ENCODE measurements around the gene BRD7.

The BRD7 gene

DNA sequence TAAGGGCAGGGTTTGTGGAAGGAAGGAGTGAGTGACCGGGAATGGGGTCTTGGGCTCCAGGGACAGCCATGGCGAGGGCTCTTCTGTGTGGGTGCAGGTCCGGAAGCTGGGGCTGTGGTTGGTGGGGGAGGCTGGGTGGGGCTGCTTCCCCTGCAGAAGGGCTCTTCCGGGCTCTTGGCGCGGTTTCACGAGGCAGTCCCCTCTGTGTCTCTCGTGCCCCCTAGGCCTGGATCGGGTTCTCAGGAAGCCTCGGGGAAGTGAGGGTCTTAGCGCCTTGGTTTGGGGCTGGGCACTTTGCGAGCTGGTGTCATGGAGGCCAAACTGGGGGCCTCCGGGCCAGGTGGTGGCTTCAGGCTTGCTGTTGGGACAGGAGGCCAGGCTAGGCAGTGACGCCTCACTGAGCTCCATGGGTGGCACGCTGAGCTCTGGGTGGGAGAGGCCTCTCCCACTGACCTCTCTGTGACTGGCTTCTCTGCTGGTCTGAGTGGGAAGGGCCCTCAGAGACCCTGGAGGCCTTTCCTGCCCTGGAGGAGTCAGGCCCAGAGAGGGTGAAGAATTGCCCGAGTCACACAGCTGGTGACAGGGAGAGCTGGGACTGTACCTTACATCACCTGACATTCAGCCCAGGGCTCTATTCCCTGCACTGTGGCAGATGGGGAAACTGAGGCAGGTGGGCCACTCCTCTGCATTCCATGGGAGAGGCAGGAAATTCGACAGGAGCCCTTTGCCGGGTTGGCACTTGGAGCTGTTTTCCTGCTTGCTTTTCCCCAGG, 94.3 kb downstream of the BRD7 start:
- DNase-seq (ENCODE audit: low read depth, low spot score): no peak

DNA sequence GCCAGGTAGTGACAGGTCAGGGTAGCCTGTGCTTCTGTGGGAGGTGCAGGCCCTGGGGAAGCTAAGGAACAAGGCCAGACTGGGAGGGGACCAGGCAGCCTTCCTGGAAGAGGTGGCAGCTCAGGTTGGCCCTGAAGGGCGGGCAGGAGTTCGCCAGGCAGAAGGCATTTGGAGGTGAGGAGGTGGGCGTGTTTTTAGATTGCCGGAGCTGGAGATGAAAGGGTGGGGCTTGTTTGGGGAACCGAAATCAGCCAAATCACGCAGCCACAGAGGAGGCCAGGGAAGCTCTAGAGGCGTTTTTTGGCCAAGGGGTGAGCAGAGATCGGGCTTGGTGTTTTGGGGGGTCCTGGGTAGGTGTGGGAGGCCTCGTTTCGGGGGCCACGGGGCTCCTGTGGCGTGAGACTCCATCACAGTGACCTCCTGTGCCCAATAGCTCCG, 94.9 kb downstream of the BRD7 start:
- no peak for DNase-seq (ENCODE audit: low read depth, low spot score)

DNA sequence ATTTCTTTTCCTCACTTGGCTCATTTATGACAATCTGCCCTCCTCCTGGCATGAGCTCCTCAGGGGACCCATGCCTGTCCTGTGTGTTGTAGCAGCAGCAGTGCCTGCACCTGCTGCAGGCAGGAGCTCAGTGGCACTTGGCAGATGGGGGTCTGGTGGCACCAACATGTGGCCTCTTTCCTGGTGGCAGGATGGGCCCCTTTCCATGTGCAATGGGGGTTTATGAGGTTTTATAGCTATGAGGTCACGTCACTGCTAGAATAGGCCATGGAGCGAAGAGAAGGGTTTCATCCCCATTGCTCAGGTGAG, 95.5 kb downstream of the BRD7 start:
- DNase-seq (ENCODE audit: low read depth, low spot score): no peak

DNA sequence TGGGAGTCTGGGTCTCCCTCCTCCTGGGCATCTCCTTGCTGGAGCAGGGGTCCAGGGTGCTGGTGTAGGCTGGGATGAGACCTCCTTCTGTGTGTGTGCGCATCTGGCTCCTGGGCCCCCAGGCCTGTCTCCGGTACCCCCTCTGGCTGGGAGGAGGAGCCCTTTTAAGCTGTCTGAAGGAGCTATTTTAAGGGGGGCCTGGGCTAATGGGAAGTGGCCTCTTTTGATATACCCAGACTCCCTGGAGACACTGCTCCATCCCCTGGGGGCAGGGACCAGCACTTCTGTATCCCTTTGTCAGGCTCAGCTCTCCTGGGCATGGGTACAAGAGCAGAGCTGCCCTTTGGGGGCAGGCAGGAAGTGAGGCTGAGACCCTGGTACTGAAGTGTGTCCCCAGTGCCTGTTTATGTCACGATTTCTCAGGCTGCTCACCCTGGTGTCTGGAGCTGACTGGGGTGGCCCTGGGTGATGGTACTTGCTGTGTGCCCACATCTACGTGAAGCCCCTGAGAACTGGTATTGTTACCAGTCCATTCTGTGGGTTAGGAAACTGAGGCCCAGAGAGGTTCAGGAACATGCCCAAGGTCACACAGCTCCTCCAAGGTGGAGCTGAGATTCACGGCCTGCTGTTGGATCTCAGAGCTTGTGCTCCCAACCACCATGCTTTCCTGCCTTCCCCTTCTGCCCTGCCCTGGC, 96.0 kb downstream of the BRD7 start:
- no peak for DNase-seq (ENCODE audit: low read depth, low spot score)

DNA sequence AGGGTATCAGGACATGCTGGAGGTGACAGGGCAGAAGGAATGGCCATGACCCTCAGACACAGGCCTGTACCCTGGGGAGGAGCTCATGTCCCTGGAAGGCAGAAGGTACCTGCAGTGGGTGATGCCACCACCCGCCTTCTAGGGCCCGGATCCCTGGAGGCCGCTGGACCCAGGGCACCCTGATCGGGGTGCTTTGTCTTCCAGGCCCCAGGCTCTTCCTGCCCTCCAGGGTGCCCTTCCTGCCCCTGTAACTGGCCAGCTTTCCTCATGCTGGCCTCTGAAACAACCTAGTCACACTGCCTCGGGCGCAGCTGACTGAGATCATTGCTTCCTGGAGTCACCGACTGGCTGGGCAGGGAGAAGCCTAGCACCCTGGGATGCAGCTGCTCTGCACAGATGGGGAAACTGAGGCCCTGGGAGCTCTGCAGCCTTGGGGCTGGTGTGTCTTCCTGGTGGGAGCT, 96.6 kb downstream of the BRD7 start:
- no peak for DNase-seq (ENCODE audit: low read depth, low spot score)

DNA sequence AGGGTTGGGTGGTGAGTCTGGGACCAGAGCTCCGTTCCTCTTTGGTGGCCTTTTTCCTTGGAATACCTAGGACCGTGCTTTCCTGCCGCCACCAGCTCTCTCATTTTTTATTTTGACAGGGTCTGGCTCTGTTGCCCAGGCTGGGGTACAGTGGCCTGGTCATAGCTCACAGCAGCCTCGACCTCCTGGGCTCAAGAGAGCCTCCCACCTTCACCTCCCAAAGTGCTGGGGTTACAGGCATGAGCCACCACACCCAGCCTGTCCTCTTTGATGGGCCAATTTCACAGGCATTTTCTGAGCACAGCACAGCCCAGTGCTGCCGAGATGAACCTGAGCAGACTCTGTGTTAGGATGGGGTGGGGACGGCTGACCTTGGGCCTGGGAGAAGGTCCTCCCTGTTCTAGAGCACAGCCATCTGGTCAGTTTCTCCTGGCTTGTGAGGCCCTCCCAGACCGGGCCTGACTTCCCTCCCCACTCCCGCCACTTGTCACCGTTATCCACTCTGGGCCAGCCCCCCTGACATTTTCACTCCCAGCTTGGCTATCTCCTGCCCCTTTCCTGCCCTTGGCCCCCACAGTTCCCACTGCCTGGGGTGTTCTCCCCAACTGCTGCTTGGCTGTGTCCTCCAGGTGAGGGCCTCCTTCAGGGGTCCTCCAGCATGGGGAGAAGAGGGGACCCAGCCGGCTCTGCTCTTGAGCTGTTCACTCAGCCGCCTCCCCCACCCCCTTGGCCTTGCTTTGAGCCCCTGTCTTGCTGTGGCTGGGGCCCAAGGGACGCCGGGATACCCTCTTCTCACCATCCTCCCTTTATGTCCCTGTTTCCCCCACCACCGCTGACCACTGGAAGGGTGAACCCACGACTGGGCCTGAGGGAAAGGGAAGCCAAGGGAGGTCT, 97.4 kb downstream of the BRD7 start:
- no peak for DNase-seq (ENCODE audit: low read depth, low spot score)

DNA sequence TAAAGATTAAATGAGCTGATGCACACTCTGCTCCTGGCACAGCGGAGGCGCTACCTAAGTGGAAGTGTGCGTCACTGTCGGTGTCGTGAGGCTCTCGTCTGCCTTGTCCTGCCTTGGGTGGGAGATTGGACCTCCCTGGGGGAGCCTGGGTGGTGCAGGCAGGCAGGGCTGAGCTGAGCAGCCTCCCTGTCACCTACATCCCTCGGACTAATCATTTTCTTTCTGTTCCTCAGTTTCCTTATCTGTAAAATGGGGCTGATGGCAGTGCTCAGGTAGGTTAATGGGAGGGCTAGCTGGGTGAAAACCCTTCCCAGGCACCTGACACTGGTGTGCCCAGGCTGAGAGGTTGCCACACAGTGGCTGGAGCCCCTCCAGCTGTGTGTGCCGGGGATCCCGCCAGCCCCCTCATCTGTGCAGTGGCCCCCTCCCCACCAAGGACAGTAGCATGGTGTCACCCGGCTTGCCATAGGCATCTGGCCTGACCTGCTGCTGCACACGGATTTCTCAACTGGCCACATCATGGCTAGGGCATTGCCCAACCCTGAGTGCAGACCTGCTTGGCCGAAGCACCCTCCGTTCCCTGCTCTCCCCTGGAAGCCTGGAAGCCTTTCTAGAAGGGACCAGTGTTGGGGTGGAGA, 98.2 kb downstream of the BRD7 start:
- no peak for DNase-seq (ENCODE audit: low read depth, low spot score)

DNA sequence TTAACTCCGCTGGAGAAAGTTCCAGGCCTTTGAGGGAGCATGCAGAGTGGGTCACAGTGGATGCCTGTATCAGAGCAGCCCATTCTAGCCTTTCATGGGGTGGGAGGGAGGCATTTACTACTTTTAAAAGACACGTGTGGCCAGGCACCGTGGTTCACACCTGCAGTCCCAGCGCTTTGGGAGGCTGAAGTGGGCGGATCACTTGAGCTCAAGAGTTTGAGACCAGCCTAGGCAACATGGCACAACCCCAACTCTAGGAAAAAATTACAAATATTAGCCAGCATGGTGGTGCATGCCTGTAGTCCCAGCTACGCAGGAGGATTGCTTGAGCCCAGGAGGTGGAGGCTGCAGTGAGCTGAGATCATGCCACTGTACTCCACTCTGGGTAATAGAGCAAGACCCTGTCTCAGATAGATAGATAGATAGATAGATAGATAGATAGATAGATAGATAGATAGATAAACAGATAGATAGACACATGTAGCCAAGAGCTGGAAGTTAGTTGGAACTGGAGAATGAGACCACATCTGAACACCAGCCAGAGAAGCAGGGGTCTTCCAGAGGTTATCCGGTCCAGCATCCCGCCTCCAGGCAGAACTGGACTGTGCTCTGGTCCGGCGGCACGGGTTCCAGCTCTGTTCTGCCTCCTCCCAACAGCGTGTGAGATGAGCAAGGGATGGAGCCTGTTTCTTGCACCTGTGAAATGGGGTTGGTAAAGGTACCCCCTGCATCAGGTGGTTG, 98.8 kb downstream of the BRD7 start:
- DNase-seq (ENCODE audit: low read depth, low spot score): no peak

DNA sequence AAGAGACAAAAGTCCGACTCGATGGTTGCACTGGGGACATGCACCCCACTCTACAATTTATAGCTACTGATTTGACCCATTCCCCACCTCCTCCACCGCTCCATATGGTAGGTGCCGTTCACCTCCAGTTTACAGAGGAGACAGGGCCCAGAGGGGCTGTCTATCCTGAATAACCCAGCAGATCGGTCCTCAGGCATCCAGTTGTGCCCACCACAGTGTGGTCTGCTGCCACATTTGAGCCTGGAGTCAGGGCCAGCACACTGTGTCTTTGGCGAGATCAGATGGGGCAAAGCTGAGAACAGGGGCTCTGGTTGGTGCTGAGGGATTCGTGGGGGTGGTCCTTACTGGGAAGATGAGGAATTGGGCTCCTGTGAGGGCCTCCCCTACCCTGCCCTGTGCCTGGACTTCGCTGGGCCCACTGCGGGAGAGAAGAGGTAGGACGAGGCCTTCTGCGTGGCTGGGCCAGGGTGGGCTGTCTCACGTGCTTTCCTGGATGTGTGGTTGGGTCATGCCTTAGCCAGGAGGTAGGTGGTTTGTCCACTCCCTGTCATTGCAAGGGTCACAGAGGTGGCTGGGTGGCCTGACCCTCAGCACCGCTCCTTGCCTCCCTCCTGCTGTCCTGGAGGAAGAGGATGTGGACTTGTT, 99.6 kb downstream of the BRD7 start:
- no peak for DNase-seq (ENCODE audit: low read depth, low spot score)

DNA sequence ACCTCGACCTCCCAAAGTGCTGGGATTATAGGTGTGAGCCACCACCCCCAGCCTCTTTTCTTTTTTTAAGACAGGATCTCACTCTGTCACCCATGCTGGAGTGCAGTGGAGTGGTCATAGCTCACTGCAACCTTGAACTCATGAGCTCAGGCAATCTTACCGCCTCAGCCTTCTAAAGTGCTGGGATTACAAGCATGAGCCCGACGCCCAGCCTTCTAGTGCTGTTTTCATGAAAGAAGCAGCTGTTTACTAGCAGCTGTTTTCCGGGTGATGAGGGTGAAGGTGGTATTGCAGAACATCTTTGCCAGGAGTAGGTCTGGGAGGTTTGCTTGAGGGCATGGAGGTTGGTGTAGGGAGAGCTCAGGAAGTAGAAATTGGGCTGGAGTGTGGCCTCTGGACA, 100.4 kb downstream of the BRD7 start:
- no peak for DNase-seq (ENCODE audit: low read depth, low spot score)

DNA sequence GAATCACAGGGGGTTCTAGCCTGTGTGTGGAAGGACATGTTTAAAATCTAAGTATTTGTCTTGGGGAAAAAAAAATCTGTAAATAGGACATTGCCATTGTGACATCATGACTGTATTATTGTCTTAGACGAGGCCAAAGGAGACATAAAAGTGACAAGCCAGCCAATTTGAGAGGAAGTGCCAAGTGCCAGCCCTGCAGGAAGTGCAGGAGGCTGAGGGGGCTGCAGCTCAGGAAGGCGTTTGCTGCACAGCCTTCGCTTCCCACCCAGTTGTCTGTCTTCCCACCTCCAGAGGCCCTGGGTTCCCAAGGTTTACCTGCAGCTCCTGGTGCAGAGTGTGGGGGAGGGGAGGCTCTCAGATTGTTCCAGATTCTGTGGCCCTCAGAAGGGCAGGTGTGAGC, 101.1 kb downstream of the BRD7 start:
- DNase-seq (ENCODE audit: low read depth, low spot score): no peak

DNA sequence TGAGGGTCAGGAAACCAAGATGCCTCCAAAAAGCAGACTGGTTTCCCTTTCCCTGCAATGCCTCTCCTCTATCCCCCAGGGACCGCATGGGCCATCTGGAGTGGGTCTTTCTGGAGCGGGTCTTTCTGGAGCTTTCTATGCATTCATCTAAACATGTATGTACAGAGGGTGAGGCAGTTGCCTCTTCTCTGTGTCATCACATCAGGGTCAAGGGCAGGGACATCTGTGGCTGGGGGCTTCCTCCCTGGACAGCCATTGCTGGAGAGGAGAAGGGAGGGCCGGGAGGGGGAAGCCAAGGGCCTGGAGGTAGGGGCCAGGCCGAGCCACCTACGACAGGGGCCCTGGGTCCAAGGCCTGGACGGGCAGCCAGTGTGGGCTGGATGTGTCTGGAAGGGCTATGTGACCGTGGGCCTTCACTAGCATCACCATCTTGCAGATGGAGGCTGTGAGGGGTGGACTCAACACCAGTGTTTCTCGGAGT, 101.6 kb downstream of the BRD7 start:
- no peak for DNase-seq (ENCODE audit: low read depth, low spot score)

DNA sequence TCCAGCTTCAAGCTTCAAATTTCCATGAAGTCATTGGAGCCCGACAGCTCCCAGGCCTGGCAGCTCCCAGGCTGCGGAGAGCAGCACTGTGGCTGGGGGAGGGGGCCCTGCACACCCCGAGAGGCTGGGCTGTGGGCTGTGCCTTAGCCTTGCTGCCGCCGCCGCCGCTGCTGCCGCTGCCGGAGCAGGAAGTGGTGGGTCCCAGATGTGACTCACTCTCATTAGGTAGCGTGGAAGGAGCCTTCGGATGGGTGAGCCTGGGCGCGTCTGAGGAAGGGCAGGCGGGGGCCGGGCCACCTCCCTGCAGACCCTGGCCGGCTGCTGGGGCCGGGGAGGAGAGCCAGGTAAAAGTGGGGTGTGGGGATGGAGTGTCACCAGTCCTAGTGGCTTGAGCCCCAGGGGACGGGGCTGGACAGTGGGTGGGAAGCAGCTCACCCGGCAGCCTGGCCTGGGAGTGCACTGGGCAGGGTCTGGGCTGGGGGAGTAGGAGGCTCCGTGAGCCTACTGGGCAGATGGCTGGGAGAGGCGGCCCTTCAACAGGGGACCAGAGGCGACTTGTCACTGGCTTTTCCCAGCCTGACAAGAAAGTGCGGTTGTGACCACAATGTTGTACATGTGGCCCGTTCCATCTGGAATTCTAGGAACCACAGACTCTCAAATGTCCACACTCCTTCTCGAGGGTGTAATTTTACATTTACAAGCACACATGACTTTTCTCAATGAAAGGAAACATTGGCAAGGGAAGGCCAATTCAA, 102.3 kb downstream of the BRD7 start, which contains the start of gene ADCY7:
ADCY7 (plus strand) TSS at position 215 of the 755 bp plus-strand sequence. CDS start 21,629 bp downstream, outside the sequence.
- DNase-seq (ENCODE audit: low read depth, low spot score): no peak

All from smooth muscle cell of the brain vasculature (primary cell).